NCI-H2107 treated with DMSO at 0.1 percent for 48 hours (cell line): Measurements from ENCODE around the gene PNPLA8.
"Not testable (repeated sequence)": the region's sequence is repeated elsewhere in the genome, so short reads cannot be mapped to it uniquely, and the experiment has no call there.

Source experiments
- DNase-seq: peaks from one replicate; lab custom pipeline; 2025; ENCODE audit not compliant: unreplicated experiment; lab: John Stamatoyannopoulos, UW

Gene PNPLA8

DNA sequence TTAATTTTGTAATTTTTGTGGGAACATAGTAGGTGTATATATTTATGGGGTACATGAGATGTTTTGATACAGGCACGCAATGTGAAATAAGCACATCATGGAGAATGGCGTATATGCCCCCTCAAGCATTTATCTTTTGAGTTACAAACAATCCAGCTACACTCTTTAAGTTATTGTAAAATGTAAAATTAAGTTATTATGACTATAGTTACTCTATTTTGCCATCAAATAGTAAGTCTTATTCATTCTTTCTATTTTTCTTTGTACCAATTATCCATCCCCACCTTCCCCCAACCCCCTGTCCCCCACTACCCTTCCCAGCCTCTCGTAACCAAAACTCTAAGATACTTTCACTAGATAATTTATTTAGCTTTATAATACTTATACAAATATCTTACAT, 7.8 kb upstream of the PNPLA8 start:
- no peak for DNase-seq

DNA sequence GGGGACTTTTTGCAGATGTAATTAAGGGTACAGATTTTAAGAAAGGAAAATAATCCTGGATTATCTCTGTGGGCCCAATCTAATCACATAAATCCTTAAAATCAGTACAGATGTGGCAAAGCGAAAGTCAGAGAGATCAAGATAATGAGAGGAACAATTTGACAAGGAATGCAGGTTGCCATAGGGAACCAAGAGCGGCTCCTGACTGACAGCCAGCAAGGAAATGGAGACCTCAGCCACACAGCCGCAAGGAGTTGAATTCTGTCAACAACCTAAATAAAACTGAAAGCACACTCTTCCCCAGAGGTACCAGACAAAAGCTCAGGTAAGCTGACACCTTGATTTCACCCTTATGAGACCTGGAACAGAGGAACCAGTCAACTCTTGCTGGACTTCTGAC, 3.4 kb upstream of the PNPLA8 start:
- DNase-seq = peak; percentile 92

- no peak for DNase-seq
Observed at GRCh38 chr7:108528183-108528712, 2.3 kb upstream of the PNPLA8 start.

DNA sequence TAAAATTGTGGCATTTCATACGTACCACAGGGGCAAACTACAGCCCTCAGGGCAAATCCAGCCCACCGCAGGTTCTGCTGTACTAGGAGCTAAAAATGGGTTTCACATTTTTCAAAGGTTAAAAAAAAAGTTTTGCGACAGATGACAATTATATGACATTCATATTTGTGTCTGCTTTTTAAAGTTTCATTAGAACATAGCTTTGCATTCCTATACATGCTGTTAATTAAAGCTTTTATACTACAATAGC, 758 bp upstream of the PNPLA8 start:
- DNase-seq = no peak

DNA sequence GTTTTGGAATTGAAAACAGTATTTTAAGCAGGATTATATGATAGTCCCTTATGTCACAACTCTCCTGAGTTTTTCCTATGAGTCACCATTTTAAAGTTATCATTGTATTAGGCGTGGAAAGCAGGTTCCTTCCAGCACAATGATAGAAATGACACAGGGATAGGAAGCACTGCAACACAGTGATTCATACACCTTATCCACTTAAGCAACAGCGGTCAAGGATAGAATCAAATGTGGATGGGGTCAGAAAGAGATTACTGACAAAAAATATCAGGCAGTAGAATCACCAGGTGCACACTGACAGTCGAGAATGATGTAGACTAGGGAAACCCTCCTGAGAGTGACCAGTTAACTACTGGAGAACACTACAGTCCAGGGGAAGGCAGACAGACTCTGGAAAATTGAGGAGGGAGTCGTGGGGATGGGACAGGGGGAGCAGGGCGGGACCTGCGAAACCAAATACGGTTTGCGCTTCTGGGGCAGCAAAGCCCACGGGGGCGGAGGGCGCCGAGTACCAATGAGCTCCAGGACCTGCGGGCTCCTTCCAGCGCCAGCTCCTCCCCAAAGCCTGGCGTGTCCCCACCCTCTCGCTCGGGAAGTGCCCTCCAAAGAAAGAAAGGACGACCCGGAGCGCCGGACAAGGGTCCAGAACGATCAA, 479 bp downstream of the PNPLA8 start:
- peak; percentile 84 for DNase-seq

GRCh38 chr7:108522780-108523179, 3.2 kb downstream of the PNPLA8 start:
- DNase-seq = no peak

- DNase-seq = no peak
Observed at GRCh38 chr7:108517951-108518350, 8.0 kb downstream of the PNPLA8 start.

- no peak for DNase-seq
Observed at GRCh38 chr7:108515630-108516029, 10.3 kb downstream of the PNPLA8 start.

GRCh38 chr7:108515013-108515412, 10.9 kb downstream of the PNPLA8 start:
- no peak for DNase-seq

- no peak for DNase-seq
Observed at GRCh38 chr7:108511939-108512338, 14.0 kb downstream of the PNPLA8 start.

- not testable (repeated sequence) for DNase-seq
Observed at GRCh38 chr7:108504576-108504975, 21.4 kb downstream of the PNPLA8 start.

GRCh38 chr7:108503112-108504026, 22.6 kb downstream of the PNPLA8 start:
- DNase-seq = no peak

- DNase-seq = no peak
Observed at GRCh38 chr7:108499566-108499965, 26.4 kb downstream of the PNPLA8 start.

DNA sequence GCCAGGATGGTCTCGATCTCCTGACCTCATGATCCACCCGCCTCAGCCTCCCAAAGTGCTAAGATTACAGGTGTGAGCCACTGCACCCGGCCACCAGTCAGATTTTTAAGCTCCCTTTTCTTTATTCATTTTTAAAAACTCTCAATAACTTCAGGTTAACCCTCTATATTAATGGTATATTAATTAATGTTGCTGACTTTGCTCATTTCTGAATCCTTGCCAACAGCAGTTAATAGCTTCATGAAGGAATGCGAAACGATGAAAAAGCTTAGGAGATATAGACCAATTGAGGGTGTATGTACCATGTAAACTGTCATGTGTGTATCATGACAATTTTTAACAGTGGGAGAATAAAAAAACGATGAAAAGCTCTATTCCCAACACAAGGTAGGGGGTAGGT, 27.5 kb downstream of the PNPLA8 start:
- DNase-seq = no peak

- peak; percentile 70 for DNase-seq
Observed at GRCh38 chr7:108497082-108497725, 28.7 kb downstream of the PNPLA8 start.

DNA sequence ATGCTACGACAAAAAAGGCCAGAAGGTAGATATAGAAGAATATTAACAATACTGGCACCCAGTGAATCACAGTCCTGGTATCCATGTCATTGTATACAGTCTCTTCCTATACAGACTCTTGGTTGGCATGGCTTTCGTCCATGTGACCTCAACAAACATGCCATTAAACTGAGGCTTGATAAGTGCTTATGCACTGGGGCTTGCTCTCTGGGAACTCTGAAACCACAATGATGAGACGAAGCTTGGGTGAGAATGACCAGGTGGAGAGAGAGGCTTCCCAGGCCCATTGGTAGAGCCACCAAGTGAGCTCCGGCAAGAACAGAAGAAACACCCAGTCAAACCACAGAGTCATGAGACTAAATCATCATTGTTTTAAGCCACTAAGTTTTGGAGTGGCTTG, 33.2 kb downstream of the PNPLA8 start:
- DNase-seq = no peak

GRCh38 chr7:108488768-108489538, 37.0 kb downstream of the PNPLA8 start:
- no peak for DNase-seq

GRCh38 chr7:108487646-108488045, 38.3 kb downstream of the PNPLA8 start:
- no peak for DNase-seq

DNA sequence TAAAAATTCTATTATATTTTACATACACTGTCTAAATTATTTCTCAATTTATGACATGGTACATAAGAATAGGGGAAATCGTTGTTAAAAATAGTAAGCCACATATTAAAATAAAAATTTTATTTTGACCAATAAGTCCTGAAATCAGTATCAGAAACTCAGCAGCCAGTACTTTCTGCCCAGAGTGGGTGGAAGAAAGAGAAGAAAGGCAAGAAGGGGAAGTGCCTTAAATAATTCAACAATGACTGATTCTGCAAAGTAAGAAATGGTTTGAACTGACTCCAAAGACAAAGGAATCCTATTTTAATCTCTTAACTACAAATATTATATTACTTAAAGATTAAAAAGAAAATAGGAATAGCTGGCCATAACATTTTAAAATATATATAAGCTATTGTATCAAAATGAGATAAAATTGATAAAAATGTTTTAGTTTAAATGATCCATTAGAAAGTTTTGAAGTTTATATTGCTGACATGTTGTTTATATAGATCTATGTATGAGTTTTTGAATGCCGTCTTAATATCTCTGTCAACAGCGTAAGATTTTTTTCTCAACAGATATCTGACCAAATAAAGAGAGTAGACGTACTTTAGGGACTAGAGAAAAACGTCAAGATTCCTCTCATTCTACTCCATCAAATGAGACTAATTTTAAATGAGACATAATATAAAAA, 39.5 kb downstream of the PNPLA8 start:
- DNase-seq = no peak

DNA sequence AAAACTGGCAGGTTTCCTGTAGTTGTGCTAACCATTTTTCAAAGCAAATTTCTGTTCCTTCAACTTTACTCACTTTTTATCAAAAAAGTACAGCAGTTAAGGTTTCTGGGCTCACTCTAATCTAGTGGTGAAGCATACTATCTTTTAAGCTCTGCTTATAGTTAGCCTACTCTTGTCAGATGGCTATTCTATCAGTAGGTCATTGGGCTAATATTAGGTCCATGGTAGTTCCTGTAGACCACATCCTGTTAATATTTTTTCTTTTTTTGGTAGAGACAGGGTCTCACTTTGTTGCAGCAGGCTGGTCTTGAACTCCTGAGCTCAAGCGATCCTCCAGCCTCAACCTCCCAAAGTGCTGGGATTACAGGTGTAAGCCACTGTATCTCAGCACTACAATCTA, 41.8 kb downstream of the PNPLA8 start:
- no peak for DNase-seq

DNA sequence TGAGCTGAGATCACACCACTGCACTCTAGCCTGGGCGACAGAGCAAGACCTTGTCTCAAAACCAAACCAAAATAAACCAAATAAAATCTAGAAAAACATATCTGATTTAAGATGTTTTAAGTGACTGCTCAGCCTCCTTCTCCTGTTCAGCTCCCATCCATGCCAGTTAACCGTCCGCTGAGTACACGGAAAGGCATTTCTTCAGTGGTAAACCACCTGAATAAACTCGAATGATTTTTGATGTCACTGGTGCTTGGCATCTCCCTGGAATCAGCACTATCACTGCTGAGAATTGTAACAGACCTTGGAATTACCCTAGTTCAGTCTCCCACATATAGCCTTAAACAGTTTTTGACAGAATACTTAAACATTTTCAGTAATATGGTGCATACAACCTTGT, 45.6 kb downstream of the PNPLA8 start:
- DNase-seq = no peak
